Stimulated activated CD8-positive, alpha-beta memory T cell treated with anti-CD3 and anti-CD28 coated beads, Interleukin-12 subunit alpha, Interleukin-12 subunit beta, amount 100 ng/mL, for 4 hours (primary cell): Measurements from ENCODE around the gene PIAS1.
"Not testable (repeated sequence)": the region's sequence is repeated elsewhere in the genome, so short reads cannot be mapped to it uniquely, and the experiment has no call there.

Source experiments
- DNase-seq: peaks from one replicate; pipeline ENCODE4 v3.0.0-alpha.2; 2020; ENCODE audit warnings: low read depth

Gene PIAS1

GRCh38 chr15:68053701-68054627, at the start of gene PIAS1:
PIAS1 (plus strand) TSS chr15:68054315; CDS start chr15:68054327, 12 bp downstream.
- DNase-seq: peak; percentile 91

DNA sequence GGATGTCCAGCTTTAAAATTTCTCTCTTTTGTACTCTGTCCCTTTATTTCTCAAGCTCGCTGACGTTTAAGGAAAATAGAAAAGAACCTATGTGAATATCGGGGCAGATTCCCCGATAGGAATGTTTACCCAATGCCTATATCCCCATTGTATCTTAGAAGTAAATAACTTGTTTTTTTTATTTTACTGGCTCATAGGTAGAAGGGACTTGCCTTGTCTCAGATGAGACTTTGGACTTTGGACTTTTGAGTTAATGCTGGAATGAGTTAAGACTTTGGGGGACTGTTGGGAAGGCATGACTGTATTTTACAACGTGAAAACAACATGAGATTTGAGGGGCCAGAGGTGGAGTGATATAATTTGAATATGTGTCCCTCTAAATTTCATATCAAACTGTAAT, 46.5 kb upstream of the PIAS1 start:
- DNase-seq: not testable (repeated sequence)

- no peak for DNase-seq
These were observed 43.6 kb upstream of the PIAS1 start for GRCh38 chr15:68010361-68011153.

DNA sequence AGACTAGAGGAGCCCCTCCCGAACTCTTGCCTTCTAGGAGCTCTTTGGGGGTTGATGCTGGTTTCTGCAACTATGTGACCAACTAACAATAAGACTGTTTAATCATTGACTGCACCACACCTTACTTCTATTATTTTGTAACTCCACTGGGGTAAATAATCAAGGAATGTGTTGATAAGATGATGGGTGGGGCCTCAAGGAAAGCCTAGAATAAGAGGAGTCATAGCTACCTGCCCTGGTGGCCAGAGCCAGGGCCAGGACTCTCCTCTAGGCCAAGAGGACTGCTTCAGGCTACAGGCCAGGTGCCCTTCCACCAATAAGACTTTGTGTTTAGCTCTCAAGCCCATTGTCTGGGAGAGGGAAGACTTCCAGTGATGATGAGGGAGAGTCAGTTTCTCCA, 41.2 kb upstream of the PIAS1 start:
- no peak for DNase-seq

- DNase-seq: no peak
These were observed 39.9 kb upstream of the PIAS1 start for GRCh38 chr15:68014219-68014618.

DNA sequence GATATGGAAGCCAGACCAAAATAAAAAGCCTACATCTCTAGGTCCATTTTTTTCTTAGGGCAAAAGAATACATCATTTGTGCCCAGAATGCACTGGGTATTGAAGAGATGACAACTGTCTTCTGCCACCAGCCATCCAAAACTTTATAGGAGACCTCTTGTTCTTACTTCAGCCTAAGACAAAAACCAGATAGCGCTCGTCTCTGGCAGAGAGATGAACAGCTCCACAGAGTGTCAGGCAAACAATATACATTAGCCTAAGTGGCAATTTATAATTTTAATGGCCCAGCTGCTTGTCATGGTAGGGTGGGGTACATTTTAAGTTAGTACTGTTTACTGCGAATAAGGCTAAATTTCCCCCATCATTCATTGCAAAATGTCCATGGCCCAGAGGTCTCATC, 38.9 kb upstream of the PIAS1 start:
- no peak for DNase-seq

- no peak for DNase-seq
These were observed 36.9 kb upstream of the PIAS1 start for GRCh38 chr15:68017201-68017600.

DNA sequence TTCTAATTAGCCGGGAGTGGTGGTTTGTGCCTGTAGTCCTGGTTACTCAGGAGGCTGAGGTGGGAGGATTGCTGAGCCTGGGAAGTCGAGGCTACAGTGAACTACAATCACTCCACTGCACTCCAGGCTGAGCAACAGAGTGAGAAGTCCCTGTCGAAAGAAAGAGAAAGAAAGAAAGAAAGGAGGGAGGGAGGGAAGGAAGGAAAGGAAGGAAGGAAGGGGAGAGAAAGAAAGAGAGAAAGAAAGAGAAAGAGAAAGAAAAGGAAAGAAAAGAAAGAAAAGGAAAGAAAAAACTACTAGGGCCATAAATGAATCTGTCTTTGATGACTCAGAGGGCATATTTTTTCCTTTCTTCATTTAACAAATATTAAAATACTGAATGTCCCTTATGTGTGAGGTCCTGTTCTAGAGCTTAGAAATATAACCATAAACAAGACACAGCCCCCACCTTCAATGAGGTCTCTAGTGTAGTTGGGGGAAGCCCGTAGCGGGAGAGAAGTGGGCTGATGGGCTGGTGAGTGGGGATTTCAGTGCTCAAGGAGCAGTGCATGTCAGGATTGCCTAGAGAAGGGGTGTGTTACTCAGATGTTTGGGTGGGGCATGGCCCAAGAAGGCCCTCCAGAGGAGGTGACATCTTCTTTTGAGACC, 35.2 kb upstream of the PIAS1 start:
- DNase-seq: no peak

DNA sequence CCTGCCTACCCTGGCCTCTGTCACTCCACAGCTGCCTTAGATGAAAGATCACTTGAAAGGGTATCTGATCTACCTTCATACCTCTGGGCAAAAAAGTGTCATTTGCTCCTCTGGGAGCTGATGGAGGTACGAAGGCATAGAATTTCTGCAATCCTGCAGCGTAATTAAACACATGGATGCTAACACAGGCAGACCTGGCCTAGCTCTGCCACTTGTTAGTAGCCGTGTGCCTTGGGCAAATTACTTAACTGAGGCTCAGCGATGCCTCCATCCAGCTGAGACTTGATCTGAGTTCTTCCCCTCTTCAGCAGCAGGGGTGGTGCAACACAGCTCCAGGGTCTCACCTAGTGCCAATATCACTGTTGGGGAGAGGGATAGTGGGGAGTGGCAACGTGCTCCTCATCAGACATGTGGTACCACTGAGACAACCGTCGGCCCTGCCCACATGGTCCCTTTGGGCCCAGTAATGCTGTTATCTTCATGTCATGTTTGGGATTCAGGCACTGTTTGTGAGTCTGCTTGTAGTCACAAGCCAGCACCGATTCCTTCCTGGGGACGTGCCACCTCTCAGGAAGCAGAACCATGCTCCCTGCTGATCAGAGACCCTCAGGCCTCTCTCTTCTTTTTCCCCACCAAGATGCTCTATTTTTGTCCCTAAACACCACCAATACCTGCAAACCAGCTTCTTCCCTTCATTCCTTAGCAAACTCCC, 34.1 kb upstream of the PIAS1 start:
- DNase-seq: no peak

- DNase-seq: no peak
These were observed 33.4 kb upstream of the PIAS1 start for GRCh38 chr15:68020685-68021084.

GRCh38 chr15:68022061-68022460, 32.1 kb upstream of the PIAS1 start:
- no peak for DNase-seq

GRCh38 chr15:68023307-68024101, 30.6 kb upstream of the PIAS1 start:
- no peak for DNase-seq

- no peak for DNase-seq
These were observed 28.2 kb upstream of the PIAS1 start for GRCh38 chr15:68025835-68026424.

- DNase-seq: no peak
These were observed 26.7 kb upstream of the PIAS1 start for GRCh38 chr15:68027388-68027787.

- DNase-seq: no peak
These were observed 25.8 kb upstream of the PIAS1 start for GRCh38 chr15:68028137-68028887.

GRCh38 chr15:68028888-68029207, 25.3 kb upstream of the PIAS1 start:
- no peak for DNase-seq

DNA sequence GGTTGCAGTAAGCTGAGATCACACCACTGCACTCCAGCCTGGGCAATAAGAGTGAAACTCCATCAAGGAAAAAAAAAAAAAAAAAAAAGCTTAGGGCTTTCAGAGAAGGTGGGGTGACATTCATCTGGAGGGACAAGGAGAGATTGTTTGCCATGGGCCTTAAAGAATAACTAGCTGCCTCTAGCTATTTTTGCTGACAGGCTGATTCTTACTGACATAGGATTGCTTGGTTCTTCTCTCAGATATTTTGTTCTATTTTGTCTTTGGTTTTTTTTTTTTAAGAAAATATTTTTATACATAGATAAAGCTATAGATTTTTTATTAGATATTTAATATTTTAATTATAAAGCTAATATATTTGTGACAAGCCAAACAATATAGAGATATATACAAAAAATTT, 24.2 kb upstream of the PIAS1 start:
- DNase-seq: no peak

GRCh38 chr15:68031404-68031803, 22.7 kb upstream of the PIAS1 start:
- DNase-seq: no peak

- DNase-seq: no peak
These were observed 21.4 kb upstream of the PIAS1 start for GRCh38 chr15:68032672-68033071.

- DNase-seq: no peak
These were observed 20.0 kb upstream of the PIAS1 start for GRCh38 chr15:68034081-68034480.
